ENCODE results near the gene CASK. TPM values are rescaled to one million over a fixed set of nuclear protein-coding genes. Genes with fewer than 3 reads are reported as not detected.

The CASK gene
- total and polyA plus RNA-seq, 7 donors, result 9.5 to 37.1 (median 18.4) TPM

GRCh38 chrX:41664908-41665307 lies 258.4 kb downstream of the CASK start:
- H3K4me3 ChIP-seq, result no peak overlapping the region
- peaks cover 0 to 5% (median 0%) of the 10 kb centered on the region in 4 donors for H3K36me3 ChIP-seq
- no peaks in the 10 kb centered on the region for H3K27me3 ChIP-seq
- no peak overlapping the region for H3K27ac ChIP-seq
- peaks cover 0 to 7% (median 0%) of the 10 kb centered on the region in 4 donors for H3K4me1 ChIP-seq
- H3K9me3 ChIP-seq, result no peaks in the 10 kb centered on the region
- DNase-seq, result no peak
- no peak for TF ChIP-seq CTCF (IDR thresholded peaks at IDR 0.05)
- no peak for TF ChIP-seq EP300 (IDR thresholded peaks at IDR 0.05)
- no peak for TF ChIP-seq POLR2A (IDR thresholded peaks at IDR 0.05)
- no peak for TF ChIP-seq POLR2AphosphoS5 (IDR thresholded peaks at IDR 0.05)
- intact Hi-C loops (cut with DNase I), result no loop called here

- Histone ChIP-seq H3K36me3 (peaks cover 0 to 9% (median 0%) of the 10 kb centered on the region in 4 donors), H3K27ac (no peak overlapping the region), H3K4me3 (no peak overlapping the region), H3K9me3 (no peaks in the 10 kb centered on the region), H3K27me3 (no peaks in the 10 kb centered on the region), H3K4me1 (peaks cover 0 to 7% (median 0%) of the 10 kb centered on the region in 4 donors)
- 86 to 93% methylated on average over 2 of the region's 2 CpGs for WGBS, 2 donors
- intact Hi-C loops (cut with DNase I), result no loop called here
- TF ChIP-seq POLR2A (IDR thresholded peaks at IDR 0.05) (no peak), CTCF (IDR thresholded peaks at IDR 0.05) (no peak), EP300 (IDR thresholded peaks at IDR 0.05) (no peak), POLR2AphosphoS5 (IDR thresholded peaks at IDR 0.05) (no peak)
- no peak for DNase-seq
Measured at GRCh38 chrX:41664375-41664901, 258.9 kb downstream of the CASK start.

- 95 to 96% methylated on average over 2 of the region's 2 CpGs for WGBS, 2 donors
- H3K9me3 ChIP-seq, result no peaks in the 10 kb centered on the region
- DNase-seq, result no peak
Measured at GRCh38 chrX:41661366-41662095, 261.8 kb downstream of the CASK start.

GRCh38 chrX:41655631-41656030 lies 267.7 kb downstream of the CASK start:
- Histone ChIP-seq H3K9me3 (no peaks in the 10 kb centered on the region), H3K4me1 (no peaks in the 10 kb centered on the region), H3K27ac (no peak overlapping the region), H3K27me3 (no peaks in the 10 kb centered on the region), H3K36me3 (peaks cover 0 to 26% (median 2%) of the 10 kb centered on the region in 4 donors), H3K4me3 (no peak overlapping the region)
- WGBS, 2 donors, result 92 to 94% methylated on average over 4 of the region's 4 CpGs
- intact Hi-C loops (cut with DNase I), result no loop called here
- DNase-seq, result no peak
- TF ChIP-seq CTCF (IDR thresholded peaks at IDR 0.05), result no peak
- no peak for TF ChIP-seq POLR2AphosphoS5 (IDR thresholded peaks at IDR 0.05)
- TF ChIP-seq POLR2A (IDR thresholded peaks at IDR 0.05), result no peak
- no peak for TF ChIP-seq EP300 (IDR thresholded peaks at IDR 0.05)

More at GRCh38 chrX:41661366-41662095, 261.8 kb downstream of the CASK start:
- H3K27ac ChIP-seq, result peak overlapping the region in 3 of 4 donors; percentile 34 to 44 (median 42)
- peaks cover 0 to 26% (median 2%) of the 10 kb centered on the region in 4 donors for H3K36me3 ChIP-seq
- H3K4me3 ChIP-seq, result no peak overlapping the region
- TF ChIP-seq CTCF (IDR thresholded peaks at IDR 0.05) (no peak), POLR2AphosphoS5 (IDR thresholded peaks at IDR 0.05) (no peak), POLR2A (IDR thresholded peaks at IDR 0.05) (no peak), EP300 (IDR thresholded peaks at IDR 0.05) (no peak)
- intact Hi-C loops (cut with DNase I), result no loop called here
- H3K27me3 ChIP-seq, result no peaks in the 10 kb centered on the region
- peaks cover 0 to 7% (median 0%) of the 10 kb centered on the region in 4 donors for H3K4me1 ChIP-seq

Data from sigmoid colon (tissue), 7 donors.